Parathyroid adenoma (tissue), 2 donors: ENCODE data around the gene BACE2.

Experiments used
- H2AFZ ChIP-seq: fragments of 300-600 bp; sonication (generic); one replicate; pipeline ENCODE4 v1.7.0; 2017; ENCODE audit warnings: antibody characterized with exemption, mild to moderate bottlenecking
- H3K27ac ChIP-seq: fragments of 300-600 bp; sonication (generic); one replicate; pipeline ENCODE4 v1.7.0; 2017
- H3K27me3 ChIP-seq: fragments of 300-600 bp; sonication (generic); one replicate; pipeline ENCODE4 v1.7.0; 2017; ENCODE audit warnings: low read length; ENCODE audit not compliant: control insufficient read depth, insufficient read depth
- H3K36me3 ChIP-seq: fragments of 300-600 bp; sonication (generic); one replicate; pipeline ENCODE4 v1.7.0; 2017; ENCODE audit warnings: low read length; ENCODE audit not compliant: control insufficient read depth, insufficient read depth
- H3K4me1 ChIP-seq: fragments of 300-600 bp; sonication (generic); one replicate; pipeline ENCODE4 v1.7.0; 2017; ENCODE audit warnings: control low read depth
- H3K4me2 ChIP-seq: fragments of 300-600 bp; sonication (generic); one replicate; pipeline ENCODE4 v1.7.0; 2017; ENCODE audit warnings: low read length
- H3K4me3 ChIP-seq: fragments of 300-600 bp; sonication (generic); one replicate; pipeline ENCODE4 v1.7.0; 2017; ENCODE audit warnings: low read depth, low read length
- H3K79me2 ChIP-seq: fragments of 300-600 bp; sonication (generic); one replicate; pipeline ENCODE4 v1.7.0; 2017; ENCODE audit warnings: control low read depth
- H3K9ac ChIP-seq: fragments of 300-600 bp; sonication (generic); one replicate; pipeline ENCODE4 v1.7.0; 2017; ENCODE audit warnings: mild to moderate bottlenecking
- H3K9me3 ChIP-seq: fragments of 300-600 bp; sonication (generic); one replicate; pipeline ENCODE4 v1.7.0; 2017; ENCODE audit warnings: low read length; ENCODE audit not compliant: control insufficient read depth
- TF ChIP-seq, protein P1 (sequence below): fragments of 300-600 bp; sonication (generic); IDR thresholded peaks from one replicate; pipeline ENCODE4 v1.7.0; 2017; ENCODE audit warnings: antibody characterized with exemption, mild to moderate bottlenecking
- donor health status: primary hyperparathyroidism.

BACE2 gene

DNA sequence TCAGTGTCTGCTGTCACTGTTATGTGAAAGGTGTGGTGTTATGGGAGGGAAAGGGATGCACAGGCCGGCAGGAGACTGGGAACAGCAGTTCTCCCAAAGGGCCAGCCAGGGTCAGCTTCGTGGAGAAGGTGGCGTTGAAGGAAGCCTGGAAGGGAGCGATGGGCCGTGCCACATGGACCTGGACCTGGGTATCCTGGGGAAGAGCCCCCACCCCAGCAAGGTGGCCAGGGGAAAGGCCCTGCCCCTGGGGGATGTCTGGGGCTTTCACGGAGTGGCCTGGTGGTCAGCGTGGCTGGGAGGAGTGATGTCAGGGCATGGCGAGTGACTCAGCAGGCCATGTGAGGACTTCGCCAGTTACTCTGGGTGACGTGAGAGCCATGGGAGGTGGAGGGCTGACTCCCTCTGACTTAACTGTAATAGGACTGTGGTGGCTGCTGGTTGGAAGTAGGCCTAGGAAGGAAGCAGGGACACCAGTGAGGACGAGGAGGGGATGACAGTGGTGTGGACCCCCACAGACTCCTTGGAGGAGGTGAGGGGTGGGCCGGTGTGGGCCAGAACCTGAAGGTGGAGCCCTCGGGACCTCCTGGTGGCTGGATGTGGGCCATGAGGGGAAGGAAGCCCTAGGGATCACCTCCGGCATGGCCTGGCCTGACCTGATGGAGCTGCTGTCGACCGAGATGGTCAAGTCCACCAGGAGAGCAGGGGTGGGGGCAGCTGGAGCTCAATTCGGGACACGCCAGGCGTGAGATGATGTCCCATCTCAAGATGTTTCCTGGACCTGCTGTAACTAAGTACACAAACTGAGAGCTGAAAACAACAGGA, 54.5 kb downstream of the BACE2 start:
- no peaks in the 10 kb centered on the region for H3K9me3 ChIP-seq
- H3K4me1 ChIP-seq = no peaks in the 10 kb centered on the region
- no peak overlapping the region for H2AFZ ChIP-seq
- H3K4me2 ChIP-seq = no peak overlapping the region
- no peak overlapping the region for H3K4me3 ChIP-seq
- H3K27ac ChIP-seq = no peak overlapping the region
- H3K79me2 ChIP-seq = no peaks in the 10 kb centered on the region
- H3K9ac ChIP-seq = no peak overlapping the region
- no peaks in the 10 kb centered on the region for H3K36me3 ChIP-seq
- TF ChIP-seq, protein P1, sequence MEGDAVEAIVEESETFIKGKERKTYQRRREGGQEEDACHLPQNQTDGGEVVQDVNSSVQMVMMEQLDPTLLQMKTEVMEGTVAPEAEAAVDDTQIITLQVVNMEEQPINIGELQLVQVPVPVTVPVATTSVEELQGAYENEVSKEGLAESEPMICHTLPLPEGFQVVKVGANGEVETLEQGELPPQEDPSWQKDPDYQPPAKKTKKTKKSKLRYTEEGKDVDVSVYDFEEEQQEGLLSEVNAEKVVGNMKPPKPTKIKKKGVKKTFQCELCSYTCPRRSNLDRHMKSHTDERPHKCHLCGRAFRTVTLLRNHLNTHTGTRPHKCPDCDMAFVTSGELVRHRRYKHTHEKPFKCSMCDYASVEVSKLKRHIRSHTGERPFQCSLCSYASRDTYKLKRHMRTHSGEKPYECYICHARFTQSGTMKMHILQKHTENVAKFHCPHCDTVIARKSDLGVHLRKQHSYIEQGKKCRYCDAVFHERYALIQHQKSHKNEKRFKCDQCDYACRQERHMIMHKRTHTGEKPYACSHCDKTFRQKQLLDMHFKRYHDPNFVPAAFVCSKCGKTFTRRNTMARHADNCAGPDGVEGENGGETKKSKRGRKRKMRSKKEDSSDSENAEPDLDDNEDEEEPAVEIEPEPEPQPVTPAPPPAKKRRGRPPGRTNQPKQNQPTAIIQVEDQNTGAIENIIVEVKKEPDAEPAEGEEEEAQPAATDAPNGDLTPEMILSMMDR = no peak
- no peaks in the 10 kb centered on the region for H3K27me3 ChIP-seq

- Histone ChIP-seq H3K9ac (no peak overlapping the region), H3K4me2 (no peak overlapping the region), H3K27me3 (no peaks in the 10 kb centered on the region), H3K79me2 (no peaks in the 10 kb centered on the region), H3K9me3 (no peaks in the 10 kb centered on the region), H3K4me3 (no peak overlapping the region), H3K36me3 (no peaks in the 10 kb centered on the region), H3K27ac (no peak overlapping the region), H2AFZ (no peak overlapping the region), H3K4me1 (no peaks in the 10 kb centered on the region)
- TF ChIP-seq, protein P1 = no peak
Observed at GRCh38 chr21:41226853-41227252, 58.9 kb downstream of the BACE2 start.

GRCh38 chr21:41227357-41228005, 59.5 kb downstream of the BACE2 start:
- no peaks in the 10 kb centered on the region for H3K36me3 ChIP-seq
- no peak overlapping the region for H3K4me3 ChIP-seq
- H3K27me3 ChIP-seq = no peaks in the 10 kb centered on the region
- no peaks in the 10 kb centered on the region for H3K4me1 ChIP-seq
- no peak overlapping the region for H3K9ac ChIP-seq
- H3K27ac ChIP-seq = no peak overlapping the region
- H2AFZ ChIP-seq = no peak overlapping the region
- no peak overlapping the region for H3K4me2 ChIP-seq
- TF ChIP-seq, protein P1 = no peak
- no peaks in the 10 kb centered on the region for H3K9me3 ChIP-seq
- no peaks in the 10 kb centered on the region for H3K79me2 ChIP-seq

DNA sequence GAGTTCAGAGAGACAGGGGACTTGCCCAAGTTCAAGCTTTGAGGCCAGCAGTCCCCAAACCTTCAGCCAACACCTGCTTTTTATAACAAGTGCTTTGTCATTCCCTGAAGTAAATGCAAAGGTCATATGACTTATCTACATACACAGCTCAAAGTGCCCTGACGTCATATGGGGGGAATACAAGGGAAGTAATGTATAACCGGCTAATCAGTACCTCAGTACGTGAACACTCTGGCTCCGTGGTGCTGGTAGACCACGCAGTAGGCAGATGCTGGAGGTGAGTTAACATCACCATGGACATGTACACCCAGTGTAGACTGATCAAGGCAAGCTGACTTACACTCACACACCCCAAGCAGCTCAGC, 60.0 kb downstream of the BACE2 start:
- no peaks in the 10 kb centered on the region for H3K4me1 ChIP-seq
- H3K9ac ChIP-seq = no peak overlapping the region
- H3K36me3 ChIP-seq = no peaks in the 10 kb centered on the region
- no peak overlapping the region for H2AFZ ChIP-seq
- no peaks in the 10 kb centered on the region for H3K79me2 ChIP-seq
- H3K27me3 ChIP-seq = no peaks in the 10 kb centered on the region
- no peaks in the 10 kb centered on the region for H3K9me3 ChIP-seq
- no peak overlapping the region for H3K4me3 ChIP-seq
- H3K27ac ChIP-seq = no peak overlapping the region
- TF ChIP-seq, protein P1 = no peak
- H3K4me2 ChIP-seq = no peak overlapping the region
